GM21825 (cell line): ENCODE data around the gene CENPC.
"Not testable (repeated sequence)": the region's sequence is repeated elsewhere in the genome, so short reads cannot be mapped to it uniquely, and the experiment has no call there.

Experiments
- ATAC-seq: cut with Tn5 transposase; IDR thresholded peaks from one replicate; pipeline ENCODE4 v1.9.1; 2021; ENCODE audit warnings: mild to moderate bottlenecking, moderate library complexity; ENCODE audit not compliant: unreplicated experiment

CENPC gene

DNA sequence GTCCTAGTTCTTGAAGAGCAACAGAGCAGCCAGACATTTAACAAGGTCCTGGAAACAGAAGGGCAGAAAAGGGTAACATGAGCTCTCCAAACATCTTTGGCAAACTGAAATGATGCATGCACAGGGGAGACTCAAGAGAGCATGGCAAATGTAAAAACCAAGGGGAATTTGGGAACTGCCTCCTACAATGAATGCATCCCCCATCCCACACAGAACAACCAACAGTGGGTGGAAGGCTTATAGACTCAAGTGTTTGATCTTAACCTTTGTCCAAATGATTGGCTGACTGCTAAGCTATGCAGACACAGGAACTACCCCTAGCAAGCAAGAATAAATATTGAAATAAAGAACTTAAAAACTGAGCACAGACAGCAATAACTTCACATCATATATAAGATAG is 74.4 kb downstream of the CENPC start:
- no peak for ATAC-seq

- ATAC-seq, result no peak
These were observed 76.5 kb downstream of the CENPC start for GRCh38 chr4:67468830-67469229.

- no peak for ATAC-seq
These were observed 78.6 kb downstream of the CENPC start for GRCh38 chr4:67466751-67467150.

DNA sequence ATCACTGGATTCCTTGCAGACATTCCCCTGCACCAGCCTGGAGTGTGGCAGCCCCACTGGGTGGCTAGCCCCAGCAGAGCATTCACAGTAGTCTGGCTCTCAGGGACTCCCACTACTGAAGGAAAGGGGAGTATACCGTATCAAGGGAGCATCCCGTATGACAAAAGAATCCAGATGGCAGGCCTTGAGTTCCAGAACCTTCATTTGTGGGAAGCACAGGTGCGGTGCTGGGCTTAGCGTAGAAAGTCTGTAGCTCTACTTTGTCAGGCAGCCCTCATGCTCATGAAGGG is 79.6 kb downstream of the CENPC start:
- ATAC-seq, result no peak

GRCh38 chr4:67465032-67465762 is 80.1 kb downstream of the CENPC start:
- no peak for ATAC-seq

- no peak for ATAC-seq
These were observed 84.7 kb downstream of the CENPC start for GRCh38 chr4:67460574-67460973.

DNA sequence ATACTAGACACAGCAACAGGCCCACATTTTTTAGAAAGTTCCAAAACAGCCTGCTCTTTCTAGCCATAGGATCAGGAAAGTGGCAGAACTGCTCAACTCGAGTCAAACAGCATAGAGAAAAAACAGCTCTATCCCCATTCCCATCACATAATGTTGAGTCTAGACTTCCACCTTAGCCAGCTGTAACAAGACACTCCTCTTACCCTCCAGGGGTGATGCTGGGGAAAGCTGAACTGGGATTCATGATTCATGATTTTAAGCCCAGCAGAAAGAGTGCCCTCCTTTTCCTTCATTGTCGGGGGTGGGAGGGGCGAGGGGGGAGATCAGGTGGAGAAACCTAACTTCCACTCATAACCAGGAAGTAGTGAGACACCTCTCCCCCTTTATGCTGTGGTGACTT is 86.1 kb downstream of the CENPC start:
- no peak for ATAC-seq

- no peak for ATAC-seq
These were observed 88.6 kb downstream of the CENPC start for GRCh38 chr4:67456577-67457196.

- ATAC-seq, result not testable (repeated sequence)
These were observed 92.5 kb downstream of the CENPC start for GRCh38 chr4:67452846-67453205.

DNA sequence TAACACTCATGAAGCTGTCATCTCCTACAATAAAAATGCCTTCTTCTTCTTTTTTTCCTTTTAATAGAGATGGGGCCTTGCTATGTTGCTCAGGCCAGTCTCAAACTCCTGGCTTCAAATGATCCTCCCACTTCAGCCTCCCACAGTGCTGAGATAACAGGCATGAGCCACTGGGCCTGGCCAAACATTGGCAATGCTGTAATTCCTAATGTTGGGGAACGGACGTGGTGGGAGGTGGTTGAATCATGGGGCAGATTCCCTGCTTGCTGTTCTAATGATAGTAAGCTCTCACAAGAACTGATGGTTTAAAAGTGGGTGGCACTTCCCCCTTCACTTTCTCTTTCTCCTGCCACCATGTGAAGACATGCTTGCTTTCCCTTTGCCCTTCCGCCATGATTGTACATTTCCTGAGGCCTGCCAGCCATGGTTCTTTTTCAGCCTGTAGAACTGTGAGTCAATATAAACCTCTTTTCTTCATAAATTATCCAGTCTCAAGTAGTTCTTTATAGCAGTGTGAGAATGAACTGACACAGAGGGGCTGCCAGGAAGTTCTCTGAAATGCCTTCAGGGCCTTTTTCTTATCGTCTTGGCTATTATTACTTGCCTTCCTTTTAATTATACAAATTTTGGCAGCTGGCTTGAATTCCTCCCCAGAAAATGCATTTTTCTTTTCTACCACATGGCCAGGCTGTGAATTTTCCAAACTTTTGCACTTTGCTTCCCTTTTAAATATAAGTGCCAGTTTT is 93.0 kb downstream of the CENPC start:
- no peak for ATAC-seq

- no peak for ATAC-seq
These were observed 93.8 kb downstream of the CENPC start for GRCh38 chr4:67451464-67451863.

DNA sequence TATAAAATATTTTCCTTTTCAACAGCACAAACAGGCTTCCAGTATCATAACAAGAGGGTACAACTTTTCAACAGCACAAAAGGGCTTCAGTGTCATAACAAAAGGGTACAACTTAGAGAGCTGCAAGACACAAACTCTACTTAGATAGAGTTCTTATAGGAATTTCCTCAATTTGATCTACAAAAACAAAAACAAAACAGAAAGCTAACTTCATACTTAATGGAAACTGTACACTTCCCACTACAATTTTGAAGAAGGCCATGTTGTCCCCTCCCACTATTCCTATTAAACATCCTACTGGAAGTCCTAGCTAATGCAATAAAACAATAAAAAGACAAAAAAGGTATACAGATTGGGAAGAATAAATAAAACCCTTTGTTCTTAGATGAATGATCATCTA is 96.7 kb downstream of the CENPC start:
- ATAC-seq, result no peak

- ATAC-seq, result no peak
These were observed 97.4 kb downstream of the CENPC start for GRCh38 chr4:67447873-67448272.

DNA sequence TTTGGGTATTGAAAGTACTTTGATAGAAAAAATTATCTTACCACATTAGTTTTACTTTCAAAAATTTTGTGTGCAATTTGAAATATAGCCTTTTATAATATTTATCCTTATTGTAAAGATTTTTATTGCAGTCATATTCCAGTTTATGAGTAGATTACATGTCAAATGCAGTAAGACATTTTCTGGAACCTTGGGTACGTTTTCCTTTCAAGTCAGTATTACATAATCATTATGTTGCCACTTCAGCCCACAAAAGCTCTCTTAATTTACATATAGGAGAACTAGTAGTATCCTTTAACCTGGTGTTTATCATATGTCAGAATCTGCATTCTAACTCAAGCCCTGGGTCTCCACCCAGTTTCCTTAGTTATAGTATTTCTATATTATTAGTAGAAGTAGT is 98.5 kb downstream of the CENPC start:
- no peak for ATAC-seq

GRCh38 chr4:67445881-67446280 is 99.4 kb downstream of the CENPC start:
- ATAC-seq, result not testable (repeated sequence)

- ATAC-seq, result no peak
These were observed 106.3 kb downstream of the CENPC start for GRCh38 chr4:67438975-67439374.

- ATAC-seq, result no peak
These were observed 107.2 kb downstream of the CENPC start for GRCh38 chr4:67437974-67438713.

DNA sequence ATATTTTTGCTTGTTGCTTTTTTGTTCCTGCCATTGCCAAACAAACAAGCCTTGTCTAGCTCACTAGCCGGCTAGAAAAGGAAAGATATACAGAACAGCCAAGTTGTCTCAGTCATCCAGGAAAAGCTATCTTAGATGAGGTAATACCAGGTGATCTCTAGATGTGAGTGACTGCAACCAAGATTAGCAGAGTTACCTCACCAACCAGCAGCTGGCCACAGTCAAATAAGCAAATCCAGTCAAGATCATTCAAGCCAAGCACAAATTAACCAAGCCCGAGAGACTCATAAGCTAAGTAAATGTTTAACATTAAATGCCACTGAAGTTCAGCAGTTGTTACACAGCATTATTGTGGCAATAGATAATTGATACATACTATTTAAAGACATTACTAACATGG is 108.6 kb downstream of the CENPC start:
- peak; percentile 96 for ATAC-seq

GRCh38 chr4:67430989-67431388 is 114.3 kb downstream of the CENPC start:
- no peak for ATAC-seq

- ATAC-seq, result no peak
These were observed 116.5 kb downstream of the CENPC start for GRCh38 chr4:67428819-67429218.
